ENCODE results near the gene FAM13A.

Gene FAM13A

GRCh38 chr4:88828842-88829571 lies 228.0 kb downstream of the FAM13A start:
- no peak overlapping the region for H3K27ac Mint-ChIP-seq
- ATAC-seq (ENCODE audit: low read depth): no peak
- H3K9me3 Mint-ChIP-seq: no peaks in the 10 kb centered on the region
- no peak for DNase-seq (ENCODE audit: low spot score in 2 of 2)
- H3K4me3 Mint-ChIP-seq: no peak overlapping the region
- H3K27me3 Mint-ChIP-seq: peaks cover 2% of the 10 kb centered on the region
- no peaks in the 10 kb centered on the region for H3K36me3 Mint-ChIP-seq
- no peaks in the 10 kb centered on the region for H3K4me1 Mint-ChIP-seq

GRCh38 chr4:88827442-88827841 lies 229.5 kb downstream of the FAM13A start:
- Mint-ChIP-seq H3K9me3 (no peaks in the 10 kb centered on the region), H3K27me3 (peaks cover 2% of the 10 kb centered on the region), H3K4me1 (peaks cover 6% of the 10 kb centered on the region), H3K4me3 (no peak overlapping the region), H3K27ac (no peak overlapping the region), H3K36me3 (no peaks in the 10 kb centered on the region)
- ATAC-seq (ENCODE audit: low read depth): no peak
- no peak for DNase-seq (ENCODE audit: low spot score in 2 of 2)

GRCh38 chr4:88826771-88827170 lies 230.2 kb downstream of the FAM13A start:
- peaks cover 6% of the 10 kb centered on the region for H3K4me1 Mint-ChIP-seq
- ATAC-seq (ENCODE audit: low read depth) (no peak), DNase-seq (ENCODE audit: low spot score in 2 of 2) (no peak)
- no peak overlapping the region for H3K4me3 Mint-ChIP-seq
- H3K27me3 Mint-ChIP-seq: peaks cover 2% of the 10 kb centered on the region
- no peaks in the 10 kb centered on the region for H3K9me3 Mint-ChIP-seq
- no peak overlapping the region for H3K27ac Mint-ChIP-seq
- no peaks in the 10 kb centered on the region for H3K36me3 Mint-ChIP-seq

- no peaks in the 10 kb centered on the region for H3K36me3 Mint-ChIP-seq
- peaks cover 2% of the 10 kb centered on the region for H3K27me3 Mint-ChIP-seq
- H3K4me1 Mint-ChIP-seq: peaks cover 6% of the 10 kb centered on the region
- no peak for DNase-seq (ENCODE audit: low spot score in 2 of 2)
- H3K4me3 Mint-ChIP-seq: no peak overlapping the region
- H3K27ac Mint-ChIP-seq: no peak overlapping the region
- H3K9me3 Mint-ChIP-seq: no peaks in the 10 kb centered on the region
- no peak for ATAC-seq (ENCODE audit: low read depth)
Measured at GRCh38 chr4:88825931-88826330, 231.1 kb downstream of the FAM13A start.

GRCh38 chr4:88823058-88823919 lies 233.7 kb downstream of the FAM13A start:
- Mint-ChIP-seq H3K4me1 (peaks cover 6% of the 10 kb centered on the region), H3K9me3 (no peaks in the 10 kb centered on the region), H3K4me3 (peak overlapping the region; percentile 88), H3K27me3 (no peaks in the 10 kb centered on the region), H3K36me3 (no peaks in the 10 kb centered on the region), H3K27ac (peak overlapping the region; percentile 91)
- ATAC-seq (ENCODE audit: low read depth) (peak; percentile 95), DNase-seq (ENCODE audit: low spot score in 2 of 2) (peak; percentile 23 to 37)

GRCh38 chr4:88822034-88822789 lies 234.8 kb downstream of the FAM13A start:
- H3K36me3 Mint-ChIP-seq: no peaks in the 10 kb centered on the region
- no peak overlapping the region for H3K27ac Mint-ChIP-seq
- DNase-seq (ENCODE audit: low spot score in 2 of 2): no peak
- peaks cover 6% of the 10 kb centered on the region for H3K4me1 Mint-ChIP-seq
- H3K4me3 Mint-ChIP-seq: no peak overlapping the region
- H3K27me3 Mint-ChIP-seq: no peaks in the 10 kb centered on the region
- no peaks in the 10 kb centered on the region for H3K9me3 Mint-ChIP-seq
- no peak for ATAC-seq (ENCODE audit: low read depth)

GRCh38 chr4:88821522-88821921 lies 235.5 kb downstream of the FAM13A start:
- Mint-ChIP-seq H3K27ac (no peak overlapping the region), H3K27me3 (no peaks in the 10 kb centered on the region), H3K9me3 (no peaks in the 10 kb centered on the region), H3K36me3 (no peaks in the 10 kb centered on the region), H3K4me1 (peaks cover 6% of the 10 kb centered on the region), H3K4me3 (no peak overlapping the region)
- DNase-seq (ENCODE audit: low spot score in 2 of 2): no peak
- no peak for ATAC-seq (ENCODE audit: low read depth)

GRCh38 chr4:88820698-88821415 lies 236.1 kb downstream of the FAM13A start:
- H3K27ac Mint-ChIP-seq: no peak overlapping the region
- H3K4me3 Mint-ChIP-seq: no peak overlapping the region

GRCh38 chr4:88819818-88820697 lies 236.9 kb downstream of the FAM13A start:
- DNase-seq (ENCODE audit: low spot score in 2 of 2) (no peak), ATAC-seq (ENCODE audit: low read depth) (no peak)
- no peaks in the 10 kb centered on the region for H3K36me3 Mint-ChIP-seq
- H3K27me3 Mint-ChIP-seq: no peaks in the 10 kb centered on the region
- no peak overlapping the region for H3K4me3 Mint-ChIP-seq
- H3K4me1 Mint-ChIP-seq: peaks cover 6% of the 10 kb centered on the region
- no peak overlapping the region for H3K27ac Mint-ChIP-seq
- no peaks in the 10 kb centered on the region for H3K9me3 Mint-ChIP-seq

More at GRCh38 chr4:88820698-88821415, 236.1 kb downstream of the FAM13A start:
- DNase-seq (ENCODE audit: low spot score in 2 of 2) (no peak), ATAC-seq (ENCODE audit: low read depth) (no peak)
- no peaks in the 10 kb centered on the region for H3K9me3 Mint-ChIP-seq
- H3K4me1 Mint-ChIP-seq: peaks cover 6% of the 10 kb centered on the region
- no peaks in the 10 kb centered on the region for H3K27me3 Mint-ChIP-seq
- no peaks in the 10 kb centered on the region for H3K36me3 Mint-ChIP-seq

- Mint-ChIP-seq H3K9me3 (no peaks in the 10 kb centered on the region), H3K27me3 (peaks cover 3% of the 10 kb centered on the region), H3K4me3 (no peak overlapping the region), H3K36me3 (no peaks in the 10 kb centered on the region), H3K27ac (no peak overlapping the region), H3K4me1 (peaks cover 6% of the 10 kb centered on the region)
- ATAC-seq (ENCODE audit: low read depth) (no peak), DNase-seq (ENCODE audit: low spot score in 2 of 2) (peak; percentile 8 to 27)
Measured at GRCh38 chr4:88818631-88819470, 238.1 kb downstream of the FAM13A start.

- Mint-ChIP-seq H3K4me1 (no peaks in the 10 kb centered on the region), H3K27me3 (peaks cover 3% of the 10 kb centered on the region), H3K4me3 (no peak overlapping the region), H3K9me3 (no peaks in the 10 kb centered on the region), H3K27ac (no peak overlapping the region), H3K36me3 (no peaks in the 10 kb centered on the region)
- DNase-seq (ENCODE audit: low spot score in 2 of 2) (no peak), ATAC-seq (ENCODE audit: low read depth) (no peak)
Measured at GRCh38 chr4:88817740-88818139, 239.2 kb downstream of the FAM13A start.

GRCh38 chr4:88816360-88816759 lies 240.6 kb downstream of the FAM13A start:
- ATAC-seq (ENCODE audit: low read depth) (no peak), DNase-seq (ENCODE audit: low spot score in 2 of 2) (no peak)
- Mint-ChIP-seq H3K27me3 (peaks cover 6% of the 10 kb centered on the region), H3K4me3 (no peak overlapping the region), H3K27ac (no peak overlapping the region), H3K4me1 (no peaks in the 10 kb centered on the region), H3K36me3 (no peaks in the 10 kb centered on the region), H3K9me3 (no peaks in the 10 kb centered on the region)

All from memory B cell (primary cell).